Measurements from ENCODE around the gene CWH43.

DNA sequence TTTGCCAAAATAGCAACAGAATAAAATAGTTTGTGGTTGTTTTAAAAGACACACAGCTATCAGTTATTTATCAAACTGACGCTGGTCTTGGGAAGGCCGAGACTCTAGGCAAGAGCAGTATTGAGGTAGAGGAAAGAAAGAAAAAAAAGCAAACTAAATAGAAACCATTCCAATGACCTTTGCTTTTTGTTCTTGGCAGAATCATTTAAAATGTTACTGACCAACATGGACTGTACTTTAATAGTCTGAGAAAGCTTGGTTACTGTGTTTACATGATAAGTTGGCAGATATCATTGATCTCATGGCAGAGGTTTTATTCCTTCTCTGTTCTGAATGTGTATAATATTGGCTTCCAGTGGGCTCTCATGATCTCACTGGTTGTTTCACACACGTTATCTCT is 11.9 kb downstream of the CWH43 start:
- TF ChIP-seq, protein P1, sequence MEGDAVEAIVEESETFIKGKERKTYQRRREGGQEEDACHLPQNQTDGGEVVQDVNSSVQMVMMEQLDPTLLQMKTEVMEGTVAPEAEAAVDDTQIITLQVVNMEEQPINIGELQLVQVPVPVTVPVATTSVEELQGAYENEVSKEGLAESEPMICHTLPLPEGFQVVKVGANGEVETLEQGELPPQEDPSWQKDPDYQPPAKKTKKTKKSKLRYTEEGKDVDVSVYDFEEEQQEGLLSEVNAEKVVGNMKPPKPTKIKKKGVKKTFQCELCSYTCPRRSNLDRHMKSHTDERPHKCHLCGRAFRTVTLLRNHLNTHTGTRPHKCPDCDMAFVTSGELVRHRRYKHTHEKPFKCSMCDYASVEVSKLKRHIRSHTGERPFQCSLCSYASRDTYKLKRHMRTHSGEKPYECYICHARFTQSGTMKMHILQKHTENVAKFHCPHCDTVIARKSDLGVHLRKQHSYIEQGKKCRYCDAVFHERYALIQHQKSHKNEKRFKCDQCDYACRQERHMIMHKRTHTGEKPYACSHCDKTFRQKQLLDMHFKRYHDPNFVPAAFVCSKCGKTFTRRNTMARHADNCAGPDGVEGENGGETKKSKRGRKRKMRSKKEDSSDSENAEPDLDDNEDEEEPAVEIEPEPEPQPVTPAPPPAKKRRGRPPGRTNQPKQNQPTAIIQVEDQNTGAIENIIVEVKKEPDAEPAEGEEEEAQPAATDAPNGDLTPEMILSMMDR (IDR thresholded peaks at IDR 0.05): no peak
- TF ChIP-seq POLR2A (IDR thresholded peaks at IDR 0.05) (no peak), POLR2AphosphoS5 (IDR thresholded peaks at IDR 0.05) (peak; percentile 40)

All from prostate gland (tissue), 2 donors.